GM04504 (cell line): ENCODE data around the gene KLHDC7B.

Experiments used
- DNase-seq: peaks from one replicate; pipeline ENCODE4 v3.0.0-alpha.2; 2012; ENCODE audit warnings: low read depth

KLHDC7B gene

DNA sequence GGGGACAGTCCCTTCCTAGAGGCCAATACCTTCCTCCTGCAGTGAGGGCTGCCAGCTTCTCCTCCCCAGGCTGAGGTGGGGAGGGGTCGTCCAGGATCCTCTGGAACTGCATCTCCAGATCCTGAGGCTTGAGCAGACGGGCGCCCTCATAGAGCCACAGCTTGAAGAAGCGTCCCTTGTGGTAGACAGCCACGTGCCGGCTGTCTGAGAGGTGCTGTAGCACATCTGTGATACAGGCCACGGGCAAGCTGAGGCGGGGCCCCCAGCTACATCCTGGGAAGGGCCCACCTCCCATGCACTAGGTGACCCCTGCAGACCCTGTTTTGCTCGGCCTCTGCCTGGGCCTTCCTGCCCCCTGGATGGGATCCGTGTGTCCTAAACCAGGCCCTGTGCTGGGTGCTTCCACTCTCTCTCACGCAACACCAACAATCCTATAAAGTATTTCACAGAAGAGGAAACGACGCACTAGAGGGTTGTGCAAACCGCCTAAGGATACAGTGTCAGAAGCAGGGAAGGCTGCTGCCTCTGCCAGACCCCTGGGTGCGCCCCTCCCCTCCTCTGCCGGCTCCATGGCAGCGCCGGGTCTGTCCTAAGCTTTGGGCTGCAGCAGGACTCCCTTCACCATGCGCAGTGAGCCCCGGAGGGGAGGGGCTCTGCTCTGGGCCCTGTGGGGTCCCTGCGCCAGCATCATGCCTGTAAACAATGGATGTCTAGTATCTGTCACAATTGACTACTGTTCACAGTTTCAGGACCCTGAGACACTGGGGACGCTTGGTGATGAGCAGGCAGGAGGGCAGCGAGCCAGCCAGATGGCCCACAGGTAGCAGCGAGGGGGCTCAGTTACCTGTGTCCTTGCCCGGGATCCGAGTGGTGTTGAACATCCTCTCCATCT, 28.0 kb downstream of the KLHDC7B start:
- no peak for DNase-seq

- DNase-seq, result no peak
Measured at GRCh38 chr22:50574383-50574755, 28.7 kb downstream of the KLHDC7B start.

GRCh38 chr22:50575426-50575941, 29.8 kb downstream of the KLHDC7B start:
- DNase-seq, result no peak

- DNase-seq, result no peak
Measured at GRCh38 chr22:50576070-50576469, 30.4 kb downstream of the KLHDC7B start.

GRCh38 chr22:50576806-50577696, 31.4 kb downstream of the KLHDC7B start:
- no peak for DNase-seq

DNA sequence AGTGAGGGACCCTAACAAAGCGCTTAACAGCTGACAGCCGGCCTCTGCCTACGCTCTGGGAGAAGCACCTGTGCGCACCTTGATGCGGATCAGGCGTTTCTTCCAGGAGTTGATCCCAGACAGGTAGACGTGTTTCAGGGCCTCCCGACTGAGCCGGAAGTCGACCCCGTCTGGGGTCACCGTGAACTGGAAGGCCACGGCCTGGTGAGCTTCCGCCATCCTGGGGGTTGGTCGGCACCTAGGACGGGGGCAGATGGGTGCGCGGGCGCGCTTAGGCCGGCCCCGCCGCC, 31.9 kb downstream of the KLHDC7B start:
- DNase-seq, result no peak

GRCh38 chr22:50577987-50578775, 32.5 kb downstream of the KLHDC7B start, which contains the start of gene CPT1B:
CPT1B (minus strand) TSS chr22:50578427; CDS start chr22:50577915, 512 bp downstream.
- DNase-seq, result no peak

DNA sequence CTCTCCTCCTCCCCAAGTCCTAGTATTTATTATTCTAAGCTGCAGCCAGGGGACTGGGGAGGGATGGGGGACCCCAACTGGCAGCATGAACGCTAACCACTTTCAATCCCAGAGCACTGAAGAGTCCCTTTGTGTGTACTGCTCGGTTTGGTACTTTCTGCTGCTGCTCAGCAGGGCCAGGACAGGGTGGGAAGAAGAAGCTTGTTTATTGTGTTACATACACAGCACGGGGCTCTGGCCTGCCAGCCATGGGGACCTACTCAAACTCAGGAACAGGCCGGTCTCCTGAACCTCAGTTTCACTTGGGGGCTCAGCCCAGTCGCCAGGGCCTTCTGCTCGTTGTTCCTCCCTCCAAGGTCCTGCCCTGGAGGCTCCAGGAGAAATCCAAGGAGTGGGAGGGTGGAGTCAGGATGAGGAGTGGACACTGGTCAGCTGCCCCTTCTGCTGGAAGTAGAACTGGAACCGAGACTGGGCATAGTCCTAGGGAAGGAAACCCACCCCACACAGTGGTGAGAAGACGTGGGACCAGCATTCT, 33.1 kb downstream of the KLHDC7B start:
- DNase-seq, result no peak

DNA sequence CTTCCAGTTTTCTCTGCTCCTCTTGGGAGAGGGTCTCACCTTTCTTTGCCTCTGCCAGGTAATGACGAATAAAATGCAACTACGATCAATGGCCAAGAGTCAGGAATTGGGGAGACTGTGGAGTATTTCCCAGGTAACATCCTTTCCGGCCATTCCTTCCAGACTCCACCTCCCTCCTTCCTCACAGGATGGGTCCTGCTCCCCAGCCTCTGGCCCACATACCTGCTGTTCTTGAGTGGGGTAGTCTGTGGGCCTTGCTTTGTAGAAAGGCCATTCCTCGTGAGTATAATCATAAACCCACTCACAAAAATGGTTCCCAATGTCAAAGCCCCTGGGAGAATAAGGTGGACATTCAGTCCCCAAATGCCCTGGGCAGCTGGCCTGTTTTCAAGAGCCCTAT, 34.1 kb downstream of the KLHDC7B start:
- no peak for DNase-seq

DNA sequence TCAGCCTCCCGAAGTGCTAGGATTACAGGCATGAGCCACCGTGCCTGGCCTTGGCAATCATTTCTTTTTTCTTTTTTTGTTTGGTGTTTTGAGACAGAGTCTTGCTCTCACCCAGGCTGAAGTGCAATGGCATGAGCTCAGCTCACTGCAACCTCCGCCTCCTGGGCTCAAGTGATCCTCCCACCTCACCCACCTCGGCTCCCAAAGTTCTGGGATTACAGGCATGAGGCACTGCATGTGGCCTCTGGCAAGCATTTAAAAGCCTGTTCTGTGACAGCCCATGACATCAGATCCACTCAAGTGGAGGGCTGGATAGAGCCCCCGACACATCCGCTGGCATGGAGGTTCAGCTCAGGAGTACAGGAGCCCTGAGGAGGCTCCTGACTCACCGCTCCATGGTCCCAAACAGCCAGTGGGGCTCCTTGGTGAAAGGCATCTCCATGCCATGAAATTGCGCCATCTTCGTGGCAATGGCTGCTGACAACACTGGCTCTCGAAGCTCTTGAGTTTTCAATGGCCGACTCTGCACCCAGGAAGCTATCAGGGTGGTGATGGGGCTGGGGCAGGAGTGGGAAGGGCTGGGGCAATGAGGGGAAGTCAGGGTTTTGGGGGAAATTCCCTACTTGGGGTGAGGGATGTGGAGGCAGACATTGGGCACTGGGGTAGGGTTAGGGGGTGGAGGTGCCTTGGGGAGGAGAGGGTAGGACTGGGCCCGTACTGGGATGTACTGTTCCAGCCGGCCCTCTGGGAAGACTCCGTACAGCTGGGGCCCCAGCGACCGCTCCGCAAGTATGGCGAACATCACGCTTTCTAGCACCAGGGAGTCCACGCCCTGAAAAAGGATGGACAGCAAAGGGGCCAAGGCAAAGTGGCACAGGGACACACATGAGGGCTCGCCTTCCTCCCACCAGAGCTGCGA, 35.6 kb downstream of the KLHDC7B start:
- no peak for DNase-seq

- DNase-seq, result no peak
Measured at GRCh38 chr22:50581950-50582492, 36.3 kb downstream of the KLHDC7B start.

DNA sequence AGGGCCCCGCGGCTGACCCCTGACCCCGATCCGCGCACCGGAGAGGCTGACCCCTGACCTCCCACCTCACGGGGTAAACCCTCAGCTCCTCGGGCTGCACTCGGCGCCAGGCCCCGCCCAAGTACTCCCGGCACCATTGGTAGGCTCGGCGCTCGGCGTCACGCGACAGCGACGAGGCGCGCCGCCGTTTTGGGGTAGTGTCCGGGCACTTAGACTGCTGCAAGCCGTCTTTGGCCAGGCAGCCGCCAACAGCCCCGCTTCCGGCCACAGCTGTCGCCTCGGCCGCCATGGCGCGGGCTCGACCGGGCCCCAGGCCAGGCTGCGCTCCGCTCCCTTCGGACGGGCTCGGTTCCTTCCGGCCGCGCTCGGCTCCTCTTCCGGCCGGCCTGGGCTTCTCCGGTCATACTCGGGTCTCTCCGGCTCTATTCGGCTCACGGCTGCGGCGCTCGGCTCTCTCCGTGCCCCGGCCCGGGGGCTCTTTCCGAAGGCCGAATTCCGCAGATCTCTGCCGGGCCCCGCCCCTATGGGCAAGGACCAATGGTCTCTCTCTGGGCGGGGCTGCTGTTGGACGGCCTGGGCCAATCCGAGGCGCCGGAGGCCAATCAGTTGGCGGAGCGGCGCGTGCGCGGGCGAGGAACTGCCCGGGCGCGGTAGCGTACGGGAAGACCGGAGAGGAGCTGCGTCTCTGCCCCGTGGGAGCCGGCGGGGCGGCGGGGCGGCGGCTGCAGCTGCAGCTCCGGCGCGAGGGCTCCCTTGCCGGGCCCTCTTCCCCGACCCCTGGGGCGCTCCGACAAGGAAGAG, 37.0 kb downstream of the KLHDC7B start, which contains the start of gene CHKB:
Gene CHKB, minus strand, starts transcription at position 357 of the 801 bp plus-strand sequence. Its CDS starts 68 bp downstream, at position 289.
- peak; percentile 96 for DNase-seq

GRCh38 chr22:50583294-50583861, 37.7 kb downstream of the KLHDC7B start:
- no peak for DNase-seq

DNA sequence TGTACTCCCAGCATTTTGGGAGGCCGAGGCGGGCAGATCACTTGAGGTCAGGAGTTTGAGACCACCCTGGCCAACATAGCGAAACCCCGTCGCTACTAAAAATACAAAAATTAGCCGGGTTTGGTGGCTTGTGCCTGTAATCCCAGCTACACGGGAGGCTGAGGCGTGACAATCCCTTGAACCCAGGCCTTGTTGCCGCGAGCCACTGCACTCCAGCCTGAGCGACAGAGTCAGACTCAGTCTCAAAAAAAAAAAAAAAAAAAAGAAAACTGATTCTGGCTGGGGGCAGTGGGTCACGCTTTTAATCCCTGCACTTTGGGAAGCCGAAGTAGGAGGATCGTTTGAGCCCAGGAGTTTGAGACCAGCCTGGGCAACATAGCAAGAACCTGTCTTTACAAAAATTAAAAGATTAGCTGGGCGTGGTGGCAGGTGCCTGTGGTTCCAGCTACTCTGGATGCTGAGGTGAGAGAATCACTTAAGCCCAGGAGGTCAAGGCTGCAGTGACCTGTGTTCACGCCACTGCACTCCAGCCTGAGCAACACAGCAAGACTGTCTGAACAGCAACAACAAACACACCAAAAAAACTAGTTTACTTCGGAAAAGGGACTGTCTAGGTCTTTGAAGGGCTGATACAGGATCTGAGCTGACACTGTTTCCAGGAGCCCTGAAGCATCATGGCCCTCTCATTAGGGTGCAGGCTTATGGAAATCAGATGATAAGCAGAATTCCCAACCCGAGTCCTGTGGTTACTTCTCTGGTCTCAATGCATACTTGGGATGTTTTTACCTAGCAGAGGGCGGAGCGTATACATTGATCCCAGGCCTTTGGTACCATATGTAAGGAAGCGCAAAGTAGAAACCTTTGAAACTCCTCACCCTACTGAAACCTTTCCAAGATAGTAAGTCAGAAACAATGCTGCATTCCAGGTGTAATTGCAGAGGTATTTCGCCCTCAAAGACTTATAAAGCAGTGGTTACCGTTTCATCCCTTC, 38.7 kb downstream of the KLHDC7B start:
- DNase-seq, result no peak

DNA sequence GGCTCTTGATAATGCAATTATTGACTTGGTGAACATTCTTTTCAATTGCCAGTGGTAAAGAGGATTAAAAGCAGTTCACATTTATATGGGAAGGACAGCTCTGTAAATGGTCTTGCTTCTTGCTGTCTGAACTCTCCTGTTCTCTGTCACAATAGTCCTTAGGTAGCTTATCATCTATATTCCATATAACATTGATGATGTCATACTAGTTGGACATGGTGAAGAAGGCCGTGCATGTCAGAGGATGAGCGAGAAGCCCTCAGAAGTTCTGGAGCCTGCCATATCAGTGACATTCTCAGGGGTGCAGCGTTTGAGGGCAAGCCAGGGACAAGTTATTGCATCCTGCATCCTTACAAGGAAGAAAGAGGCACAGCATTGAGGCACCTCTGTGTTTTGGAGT, 39.5 kb downstream of the KLHDC7B start:
- no peak for DNase-seq

DNA sequence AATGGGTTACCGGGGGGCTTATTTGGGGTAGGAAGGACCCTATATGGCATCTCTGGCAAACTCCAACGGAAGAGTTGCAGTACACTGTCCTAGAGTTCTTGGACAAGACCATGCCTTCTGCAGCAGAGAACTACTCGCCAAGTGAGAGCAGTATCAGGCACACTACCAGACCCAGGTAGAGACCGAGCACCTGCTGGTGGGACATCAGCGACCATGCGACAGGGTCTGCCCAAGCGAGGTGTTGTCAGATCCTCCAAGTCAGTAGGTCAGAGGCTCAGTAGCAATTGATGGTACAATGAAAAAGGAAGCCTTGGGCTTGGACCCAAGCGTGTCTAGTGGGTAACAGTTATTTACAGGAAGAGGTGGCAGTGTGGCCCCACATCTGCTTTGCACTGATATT, 40.1 kb downstream of the KLHDC7B start:
- DNase-seq, result no peak

DNA sequence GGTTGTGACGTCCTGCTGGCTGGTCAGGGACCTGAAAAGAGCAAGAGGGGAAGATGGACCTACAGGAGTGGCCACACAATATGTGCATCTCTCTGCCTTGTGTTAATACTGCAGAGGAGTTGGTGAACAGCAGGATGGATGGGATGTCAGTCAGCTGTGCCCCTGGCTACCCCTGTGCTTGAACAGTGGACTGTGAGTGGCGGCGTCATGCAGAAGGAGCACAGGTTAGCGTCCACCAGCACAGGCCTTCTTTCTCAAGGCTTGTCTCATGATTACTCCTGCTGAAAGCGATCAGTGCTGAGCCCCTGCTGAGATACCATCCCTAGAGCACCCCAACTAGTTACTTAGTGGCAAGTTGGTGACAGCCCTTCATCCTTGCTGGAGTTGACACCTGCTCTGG, 40.7 kb downstream of the KLHDC7B start:
- no peak for DNase-seq

DNA sequence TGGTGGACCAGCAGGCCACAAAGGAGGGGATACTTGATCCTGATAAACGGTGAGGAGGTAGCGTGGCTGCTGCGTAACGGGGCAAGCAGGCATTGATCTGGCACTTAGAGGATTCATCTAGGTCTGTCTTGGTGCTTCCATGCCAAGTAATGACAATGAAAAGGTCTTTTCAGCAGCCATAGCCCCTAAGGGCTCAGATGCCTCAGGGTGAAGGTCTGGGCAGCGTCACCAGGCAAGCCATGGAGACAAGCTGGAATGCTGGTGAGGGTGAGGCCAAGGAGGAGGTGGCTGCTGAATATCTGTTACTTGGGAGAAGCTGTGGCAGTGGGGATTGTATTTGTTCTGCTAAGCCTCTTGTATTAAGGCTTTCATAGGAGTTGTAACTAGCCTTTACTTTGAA, 41.7 kb downstream of the KLHDC7B start:
- no peak for DNase-seq
